GM21381 (cell line): ENCODE data around the gene MYRFL.

Experiments
- ATAC-seq: cut with Tn5 transposase; IDR thresholded peaks from one replicate; pipeline ENCODE4 v1.9.1; 2021; ENCODE audit warnings: mild to moderate bottlenecking, moderate library complexity; ENCODE audit not compliant: unreplicated experiment

MYRFL gene

GRCh38 chr12:69929125-69929524 lies 104.1 kb downstream of the MYRFL start:
- ATAC-seq: no peak

- ATAC-seq: no peak
These were observed 104.5 kb downstream of the MYRFL start for GRCh38 chr12:69929531-69929930.

GRCh38 chr12:69931569-69931968 lies 106.5 kb downstream of the MYRFL start:
- ATAC-seq: no peak

- no peak for ATAC-seq
These were observed 107.1 kb downstream of the MYRFL start for GRCh38 chr12:69932154-69932553.

- no peak for ATAC-seq
These were observed 107.9 kb downstream of the MYRFL start for GRCh38 chr12:69932676-69933552.

- ATAC-seq: no peak
These were observed 109.0 kb downstream of the MYRFL start for GRCh38 chr12:69934011-69934410.

- no peak for ATAC-seq
These were observed 110.6 kb downstream of the MYRFL start for GRCh38 chr12:69935651-69936100.

GRCh38 chr12:69936214-69936731 lies 111.2 kb downstream of the MYRFL start:
- no peak for ATAC-seq

- ATAC-seq: no peak
These were observed 111.7 kb downstream of the MYRFL start for GRCh38 chr12:69936766-69937165.

- no peak for ATAC-seq
These were observed 122.1 kb downstream of the MYRFL start for GRCh38 chr12:69947123-69947522.

- no peak for ATAC-seq
These were observed 122.9 kb downstream of the MYRFL start for GRCh38 chr12:69947897-69948296.

GRCh38 chr12:69948851-69949250 lies 123.8 kb downstream of the MYRFL start:
- ATAC-seq: no peak

GRCh38 chr12:69949311-69950002 lies 124.4 kb downstream of the MYRFL start:
- ATAC-seq: no peak

- ATAC-seq: no peak
These were observed 126.1 kb downstream of the MYRFL start for GRCh38 chr12:69951108-69951507.

GRCh38 chr12:69952890-69953289 lies 127.9 kb downstream of the MYRFL start:
- no peak for ATAC-seq

- no peak for ATAC-seq
These were observed 136.2 kb downstream of the MYRFL start for GRCh38 chr12:69961246-69961645.

- ATAC-seq: no peak
These were observed 141.4 kb downstream of the MYRFL start for GRCh38 chr12:69966409-69966808.

- no peak for ATAC-seq
These were observed 141.8 kb downstream of the MYRFL start for GRCh38 chr12:69966839-69967238.

GRCh38 chr12:69969011-69969410 lies 144.0 kb downstream of the MYRFL start:
- no peak for ATAC-seq

- ATAC-seq: no peak
These were observed 147.1 kb downstream of the MYRFL start for GRCh38 chr12:69972136-69972535.

- no peak for ATAC-seq
These were observed 153.0 kb downstream of the MYRFL start for GRCh38 chr12:69978020-69978419.
